Erythroblast (primary cell): ENCODE results near the gene ANTXR2.

Experiments used
- GATA1 ChIP-seq: IDR thresholded peaks from 2 replicates; pipeline ENCODE4 v1.6.1; 2011; ENCODE audit warnings: low read depth, mild to moderate bottlenecking, control low read depth, low read length, moderate library complexity
- POLR2A ChIP-seq: IDR thresholded peaks from 2 replicates; pipeline ENCODE4 v1.6.1; 2011; ENCODE audit warnings: mild to moderate bottlenecking, low read length

DNA sequence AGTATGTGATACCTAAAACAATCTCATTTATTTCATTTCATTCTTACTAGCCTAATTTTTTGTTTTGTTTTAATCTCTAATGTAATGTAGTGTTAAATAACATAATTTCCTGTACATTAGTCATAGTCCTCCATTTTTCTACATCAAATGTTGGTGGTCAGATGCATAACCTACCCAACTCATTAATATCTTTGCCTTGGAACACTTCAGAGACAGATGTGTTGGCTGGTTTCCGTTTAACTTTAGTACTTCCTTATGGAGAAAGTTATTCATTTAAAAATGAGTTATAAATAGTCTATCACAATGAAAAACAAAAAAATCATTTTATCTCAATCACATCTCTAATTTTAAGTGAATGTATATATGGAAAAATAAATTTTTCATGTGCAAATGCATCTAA is 190.2 kb downstream of the ANTXR2 start:
- no peak for TF ChIP-seq POLR2A
- no peak for TF ChIP-seq GATA1
